GM18508 (cell line): ENCODE data around the gene STEAP2.
"Not testable (repeated sequence)": the region's sequence is repeated elsewhere in the genome, so short reads cannot be mapped to it uniquely, and the experiment has no call there.

ENCODE experiments used
- ATAC-seq: cut with Tn5 transposase; IDR thresholded peaks from one replicate; pipeline ENCODE4 v1.9.1; 2021; ENCODE audit warnings: moderate number of reproducible peaks; ENCODE audit not compliant: insufficient read depth, unreplicated experiment

STEAP2 gene

DNA sequence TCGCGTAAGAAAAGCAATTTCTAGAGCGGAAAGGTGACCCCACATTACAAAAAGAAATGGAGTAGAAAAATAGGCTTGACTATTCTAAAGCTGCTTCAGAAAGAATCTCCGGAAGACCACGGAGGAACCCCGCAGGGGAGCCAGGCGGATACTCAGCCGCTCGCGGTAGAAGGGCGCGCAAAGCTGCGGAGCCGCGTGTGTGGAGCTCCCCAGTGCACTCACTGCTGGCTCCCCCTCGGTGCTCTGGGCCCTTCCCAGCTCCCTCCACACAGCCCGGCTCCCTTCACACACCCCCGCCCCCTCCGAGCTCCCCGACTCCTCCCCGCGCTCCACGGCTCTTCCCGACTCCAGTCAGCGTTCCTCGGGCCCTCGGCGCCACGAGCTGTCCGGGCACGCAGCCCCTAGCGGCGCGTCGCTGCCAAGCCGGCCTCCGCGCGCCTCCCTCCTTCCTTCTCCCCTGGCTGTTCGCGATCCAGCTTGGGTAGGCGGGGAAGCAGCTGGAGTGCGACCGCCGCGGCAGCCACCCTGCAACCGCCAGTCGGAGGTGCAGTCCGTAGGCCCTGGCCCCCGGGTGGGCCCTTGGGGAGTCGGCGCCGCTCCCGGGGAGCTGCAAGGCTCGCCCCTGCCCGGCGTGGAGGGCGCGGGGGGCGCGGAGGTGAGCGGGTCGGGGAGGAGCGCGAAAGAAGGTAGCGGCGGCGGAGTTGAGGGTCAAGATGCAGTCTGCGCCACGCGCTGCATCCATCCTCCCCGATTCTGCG lies at the start of gene STEAP2:
Gene STEAP2, plus strand, starts transcription at position 350 of the 758 bp plus-strand sequence. CDS start 13,343 bp downstream, outside the sequence.
- ATAC-seq, result peak; percentile 45

DNA sequence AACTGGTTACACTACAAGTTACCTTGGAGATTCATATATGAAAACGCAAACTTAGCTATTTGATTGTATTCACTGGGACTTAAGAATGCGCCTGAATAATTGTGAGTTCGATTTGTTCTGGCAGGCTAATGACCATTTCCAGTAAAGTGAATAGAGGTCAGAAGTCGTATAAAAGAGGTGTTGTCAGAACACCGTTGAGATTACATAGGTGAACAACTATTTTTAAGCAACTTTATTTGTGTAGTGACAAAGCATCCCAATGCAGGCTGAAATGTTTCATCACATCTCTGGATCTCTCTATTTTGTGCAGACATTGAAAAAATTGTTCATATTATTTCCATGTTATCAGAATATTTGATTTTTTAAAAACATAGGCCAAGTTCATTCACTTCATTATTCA lies 48.0 kb upstream of the STEAP2 start:
- ATAC-seq, result no peak

DNA sequence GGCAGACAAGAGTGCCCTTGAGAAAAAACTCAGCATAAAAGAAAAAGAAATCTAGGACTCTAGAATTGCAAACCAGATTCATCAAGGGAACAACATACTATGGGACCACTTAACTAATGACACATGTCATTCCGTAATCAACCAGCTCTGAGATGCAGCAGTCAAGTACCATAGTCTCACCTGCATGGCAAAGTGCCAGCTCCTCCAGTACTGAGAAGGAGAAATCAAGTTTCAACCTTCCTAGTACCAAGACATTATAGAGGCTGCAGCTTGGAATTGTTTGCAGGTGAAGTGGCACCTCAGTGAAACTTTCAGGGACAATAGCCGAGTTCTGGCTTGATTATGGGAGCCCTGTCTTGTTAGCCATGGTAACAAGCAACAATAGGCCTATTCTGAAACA lies 45.8 kb upstream of the STEAP2 start:
- no peak for ATAC-seq

DNA sequence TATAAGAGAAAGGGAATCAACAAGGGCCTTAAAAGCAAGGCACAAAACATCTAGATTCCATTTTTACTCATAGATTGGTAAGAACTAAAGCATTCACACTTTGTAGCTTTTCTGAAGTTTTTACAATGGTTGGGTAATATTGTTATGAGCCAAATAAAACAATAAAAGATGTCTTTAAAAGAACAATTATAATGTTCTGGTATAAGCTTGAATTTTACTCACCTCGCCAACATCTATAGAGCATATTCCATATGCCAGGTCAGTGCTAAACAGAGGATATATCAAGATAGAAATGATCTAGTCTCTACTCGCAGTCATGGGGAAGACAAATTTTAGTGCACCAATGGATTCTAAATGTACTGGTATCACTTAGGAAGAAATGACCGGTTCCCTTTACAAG lies 45.4 kb upstream of the STEAP2 start:
- ATAC-seq, result no peak

DNA sequence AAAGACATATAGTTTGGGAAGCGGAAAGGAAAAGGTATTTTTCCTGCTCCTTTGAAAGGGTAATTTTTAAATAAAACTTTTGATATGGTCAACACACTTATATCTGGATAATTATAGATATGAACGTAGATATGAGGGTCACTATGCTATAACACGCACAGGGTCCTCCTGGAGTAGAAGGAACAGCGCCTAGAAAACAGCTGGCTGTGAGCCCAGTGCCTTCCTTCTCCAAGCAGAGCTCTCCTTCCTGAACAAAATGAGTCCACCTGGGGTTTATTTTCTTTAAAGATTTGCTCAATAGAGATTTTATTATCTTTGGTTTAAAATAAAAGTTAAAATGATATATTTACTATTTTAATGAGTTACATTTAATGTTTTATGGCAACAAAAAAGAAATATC lies 44.2 kb upstream of the STEAP2 start:
- ATAC-seq, result no peak

DNA sequence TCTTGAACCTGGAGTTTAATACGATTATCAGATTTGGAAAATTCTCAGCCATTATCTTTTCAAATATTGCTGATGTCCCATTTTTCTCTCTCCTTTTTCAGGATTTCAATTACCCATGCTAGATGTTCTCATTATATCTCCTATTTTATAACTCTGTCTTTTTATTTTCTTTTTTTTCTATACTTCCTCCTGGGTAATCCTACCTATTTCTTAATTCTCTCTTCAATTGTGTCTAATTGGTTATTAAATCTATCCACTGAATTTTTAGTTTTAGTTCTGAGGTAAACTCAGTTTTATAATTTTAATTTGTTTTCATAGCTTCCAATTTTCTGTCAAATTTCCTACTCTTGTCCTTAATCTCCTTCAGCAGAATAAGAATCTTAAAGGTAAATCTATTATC lies 41.6 kb upstream of the STEAP2 start:
- ATAC-seq, result no peak

DNA sequence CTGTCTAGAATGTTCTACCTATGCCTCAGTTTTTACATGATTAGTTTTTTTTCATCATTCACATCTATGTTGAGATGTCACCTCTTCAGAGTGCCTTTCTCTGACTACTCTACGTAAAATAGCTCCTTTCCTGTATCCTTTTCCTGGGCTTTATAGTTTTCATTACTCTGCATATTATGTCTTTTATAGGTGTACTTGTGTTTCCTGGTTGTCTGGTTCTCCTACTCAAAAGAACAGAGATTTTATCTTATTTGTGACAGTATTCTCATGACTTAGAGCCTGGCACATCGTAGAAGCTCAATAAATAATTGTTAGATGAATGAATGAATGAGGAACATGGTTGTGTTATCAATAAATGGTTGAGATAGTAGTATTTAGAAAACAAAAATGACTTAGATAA lies 39.4 kb upstream of the STEAP2 start:
- ATAC-seq, result no peak

DNA sequence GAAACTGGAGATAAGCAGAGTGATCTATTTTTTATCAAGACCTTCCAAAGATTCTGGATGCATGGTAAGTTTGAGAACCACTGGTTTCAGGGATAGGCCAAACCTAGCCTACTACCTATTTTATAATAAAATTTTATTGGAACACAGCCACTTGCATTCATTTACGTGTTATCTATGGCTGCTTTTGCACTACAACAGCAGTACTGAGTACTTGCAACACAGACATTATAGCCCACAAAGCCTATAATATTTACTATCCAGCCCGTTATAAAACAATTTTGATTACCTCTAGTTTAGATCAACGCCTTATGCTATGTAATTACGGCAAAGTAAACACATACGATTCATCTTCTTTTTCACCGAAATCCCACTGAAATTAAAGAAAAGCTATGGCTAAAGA lies 38.9 kb upstream of the STEAP2 start:
- no peak for ATAC-seq

DNA sequence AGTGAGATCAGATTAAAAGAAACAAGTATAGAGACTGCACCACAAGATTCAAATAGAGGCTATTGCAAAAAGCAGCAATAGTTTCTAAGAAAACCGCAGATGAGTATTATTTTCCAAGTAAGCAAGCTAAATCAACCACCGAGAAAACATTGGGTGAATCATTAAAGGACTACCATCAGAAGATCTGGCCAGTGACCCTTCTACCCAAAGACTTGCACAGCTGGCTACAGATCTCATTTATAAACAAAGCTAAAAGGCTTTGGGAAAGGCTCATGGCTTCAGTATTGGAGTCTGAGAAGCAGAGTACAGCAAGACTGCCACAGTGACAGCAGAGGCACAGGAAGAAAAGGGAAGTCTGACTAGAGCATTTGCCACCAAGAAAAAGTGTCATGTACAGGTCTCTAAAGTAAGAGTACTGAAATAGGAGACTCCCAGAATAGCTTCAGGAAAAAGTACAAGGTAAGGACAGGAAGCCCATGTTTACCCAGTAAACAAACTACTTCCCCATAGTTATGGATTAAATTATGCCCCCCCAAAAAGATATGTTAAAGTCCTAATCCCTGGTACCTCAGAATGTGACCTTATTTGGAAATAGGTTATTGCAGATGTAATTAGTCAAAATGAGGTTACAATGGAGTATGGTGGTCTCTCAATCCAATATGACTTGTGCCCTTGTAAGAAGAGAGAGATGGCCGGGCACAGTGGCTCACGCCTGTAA lies 38.3 kb upstream of the STEAP2 start:
- ATAC-seq, result peak; percentile 92

DNA sequence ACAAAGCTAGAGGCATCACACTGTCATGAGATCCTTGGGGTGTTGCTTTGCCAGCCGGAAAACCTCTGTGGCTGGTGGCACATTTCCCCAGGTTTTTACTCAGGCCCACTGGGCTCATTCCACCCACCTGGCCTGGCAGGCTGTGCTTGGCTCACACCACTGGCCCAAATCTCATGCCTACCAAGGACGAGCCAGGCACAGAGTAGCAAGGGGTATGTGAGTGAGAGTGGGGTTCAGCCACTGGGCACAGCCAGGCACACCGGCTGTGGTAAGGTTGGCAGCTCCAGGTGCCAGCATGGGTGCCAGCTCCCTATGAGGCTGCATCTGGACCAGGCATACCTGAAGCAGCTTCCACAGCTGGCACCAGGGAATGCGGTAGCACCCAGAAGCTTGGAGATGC lies 35.9 kb upstream of the STEAP2 start:
- no peak for ATAC-seq

DNA sequence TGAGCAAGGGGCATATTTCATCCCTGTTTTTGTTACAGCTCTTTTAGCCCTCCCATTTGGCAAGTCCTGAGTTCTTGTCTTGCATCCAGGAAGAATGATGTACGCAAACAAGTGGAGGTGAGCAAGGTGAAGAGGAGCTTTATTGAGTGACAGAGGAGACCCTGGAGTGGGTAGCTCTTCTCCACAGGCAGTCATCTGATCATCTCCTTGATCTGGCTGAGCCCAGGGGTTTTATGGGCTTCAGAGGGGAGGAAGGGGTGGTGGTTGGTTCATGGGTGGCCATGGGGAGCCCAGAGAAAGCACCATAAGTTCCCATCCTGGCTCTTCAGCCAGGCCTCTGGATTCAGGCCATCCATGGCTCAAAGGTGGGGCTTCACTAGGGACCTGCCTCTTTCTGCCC lies 35.3 kb upstream of the STEAP2 start:
- no peak for ATAC-seq

DNA sequence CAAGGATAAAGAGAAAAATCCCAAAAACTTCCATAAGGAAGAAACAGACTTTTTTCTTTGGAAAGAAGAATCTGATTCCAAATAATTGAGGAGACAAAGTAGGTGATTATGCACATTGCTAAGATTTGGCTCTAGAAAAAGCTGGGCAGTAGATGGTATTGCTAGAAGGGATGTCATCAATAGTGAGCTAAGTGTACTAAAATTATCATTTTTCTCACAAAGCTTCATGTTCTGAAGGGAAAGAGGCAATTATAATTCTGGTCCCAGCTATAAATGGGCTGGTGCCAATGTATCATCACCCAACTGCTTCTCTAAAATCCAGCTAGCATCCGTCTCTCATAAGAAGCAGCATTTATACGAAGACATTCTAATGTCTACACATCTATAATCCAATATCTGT lies 33.4 kb upstream of the STEAP2 start:
- no peak for ATAC-seq

DNA sequence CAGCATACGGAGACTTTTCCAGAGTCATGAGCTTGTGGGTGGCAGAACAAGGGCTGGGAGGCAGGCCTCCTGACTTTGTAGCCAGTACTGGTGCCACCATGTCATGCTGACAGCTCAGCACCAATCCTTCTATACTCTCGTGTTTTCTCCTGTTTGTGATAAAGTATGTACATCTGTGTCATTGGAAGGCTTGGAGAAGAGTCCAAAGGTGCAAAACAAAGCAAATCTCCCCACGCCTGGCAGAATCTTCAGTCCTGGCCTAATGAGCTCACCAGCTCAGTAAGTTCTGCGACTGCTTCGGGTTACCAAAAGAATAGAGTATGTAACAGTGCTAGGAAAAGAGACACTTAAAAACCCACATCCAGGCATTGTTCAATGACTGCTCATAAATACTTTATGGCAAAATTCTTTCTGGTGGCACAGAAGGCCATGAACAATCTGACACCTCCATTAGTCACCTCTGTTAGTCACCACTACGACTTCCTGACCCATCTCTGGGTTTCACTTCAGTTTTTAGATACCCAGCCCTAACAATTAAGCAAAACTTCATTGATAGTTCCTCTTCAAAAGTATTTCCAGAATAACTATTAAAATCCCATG lies 32.8 kb upstream of the STEAP2 start:
- peak; percentile 93 for ATAC-seq

DNA sequence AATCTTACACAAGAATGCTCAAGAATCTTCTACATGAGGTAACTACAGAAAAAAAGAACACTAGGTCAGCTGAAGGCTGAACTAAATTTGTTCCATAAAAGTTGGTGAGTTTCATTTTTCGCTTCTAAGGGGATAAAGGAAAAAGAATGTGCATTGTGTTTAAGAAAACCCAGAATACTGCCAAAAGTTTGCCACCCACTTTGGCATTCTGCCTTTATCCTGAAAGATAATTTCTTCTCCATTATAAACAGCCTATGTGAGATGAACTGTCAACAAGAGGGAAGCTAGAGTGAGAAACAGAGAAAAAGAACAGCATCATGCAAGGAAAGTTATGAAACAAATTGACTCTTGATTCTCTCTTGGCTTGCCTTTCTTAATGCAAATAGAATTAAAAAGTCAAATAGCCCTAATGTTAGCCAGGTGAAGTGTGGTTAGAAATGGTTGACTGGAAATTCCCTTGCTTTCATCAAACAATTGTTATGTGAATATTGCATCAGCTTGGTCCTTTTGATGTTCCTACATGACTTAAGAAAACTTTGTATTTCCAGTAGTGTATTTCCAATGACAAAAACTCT lies 31.4 kb upstream of the STEAP2 start:
- no peak for ATAC-seq

DNA sequence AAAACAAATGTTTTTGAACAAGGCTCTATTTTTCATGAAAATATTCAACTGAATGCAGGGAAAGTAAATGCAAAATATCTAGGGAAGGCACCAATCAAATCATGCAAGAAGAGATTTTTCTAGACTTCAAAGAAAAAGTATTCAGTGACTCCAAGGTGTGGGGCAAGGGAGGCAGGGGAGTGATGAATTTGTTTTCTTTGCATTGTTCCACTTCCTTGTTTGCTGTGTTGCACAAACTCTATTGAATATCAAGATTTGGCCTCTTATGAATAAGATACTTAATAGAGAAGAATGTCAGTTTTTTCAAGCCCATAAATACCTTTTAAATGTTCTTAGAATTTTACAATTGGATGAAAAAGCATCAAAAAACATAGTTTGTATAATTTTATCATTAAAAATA lies 30.9 kb upstream of the STEAP2 start:
- ATAC-seq, result no peak

DNA sequence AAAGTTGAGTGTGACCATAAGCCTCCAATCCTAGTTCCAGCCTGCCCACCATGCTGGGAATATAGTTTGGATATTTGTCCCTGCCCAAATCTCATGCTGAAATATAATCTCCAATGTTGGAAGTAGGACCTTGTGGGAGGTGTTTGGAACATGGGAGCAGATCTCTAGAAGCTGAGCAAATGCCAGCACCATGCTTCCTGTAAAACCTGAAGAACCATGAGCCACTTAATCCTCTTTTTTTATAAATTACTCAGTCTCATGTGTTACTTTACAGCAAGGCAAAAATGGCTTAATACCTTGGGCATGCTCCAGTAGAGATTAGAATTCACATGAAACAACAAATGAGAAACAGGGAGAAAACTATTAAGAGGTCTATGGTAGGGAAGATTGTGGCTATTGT lies 30.1 kb upstream of the STEAP2 start:
- no peak for ATAC-seq

DNA sequence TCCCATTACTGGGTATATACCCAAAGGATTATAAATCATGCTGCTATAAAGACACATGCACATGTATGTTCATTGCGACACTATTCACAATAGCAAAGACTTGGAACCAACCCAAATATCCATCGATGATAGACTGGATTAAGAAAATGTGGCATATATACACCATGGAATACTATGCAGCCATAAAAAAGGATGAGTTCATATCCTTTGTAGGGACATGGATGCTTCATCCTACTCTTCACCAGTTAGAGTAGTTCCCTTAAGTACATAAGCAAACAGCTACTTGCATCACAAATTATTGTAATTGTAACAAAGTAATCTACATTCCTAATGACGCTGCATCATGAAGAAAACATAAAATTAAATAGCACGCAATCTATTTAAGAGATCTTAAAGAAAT lies 25.2 kb upstream of the STEAP2 start:
- not testable (repeated sequence) for ATAC-seq

DNA sequence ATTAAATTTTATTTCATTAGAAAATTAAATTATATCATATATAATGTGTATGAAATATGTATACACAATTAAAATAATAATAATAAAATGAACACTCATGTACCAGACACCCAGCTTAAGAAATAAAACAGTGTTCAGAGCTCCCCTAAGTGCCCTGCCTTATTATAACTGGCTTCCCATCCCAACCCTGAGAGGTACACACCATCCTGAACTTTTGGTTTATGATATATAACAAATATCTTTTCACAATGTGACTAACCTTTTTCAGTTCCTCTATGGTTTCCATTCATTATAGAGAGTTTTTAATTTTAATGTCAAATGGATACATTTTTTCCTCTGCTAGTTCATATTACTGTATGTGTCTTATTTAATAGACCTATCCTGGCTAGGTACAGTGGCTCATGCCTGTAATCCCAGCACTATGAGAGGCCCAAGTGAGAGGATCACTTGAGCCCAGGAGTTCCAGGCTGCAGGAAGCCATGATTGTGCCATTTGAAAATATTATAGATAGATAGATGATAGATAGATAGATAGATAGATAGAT lies 24.0 kb upstream of the STEAP2 start:
- no peak for ATAC-seq

DNA sequence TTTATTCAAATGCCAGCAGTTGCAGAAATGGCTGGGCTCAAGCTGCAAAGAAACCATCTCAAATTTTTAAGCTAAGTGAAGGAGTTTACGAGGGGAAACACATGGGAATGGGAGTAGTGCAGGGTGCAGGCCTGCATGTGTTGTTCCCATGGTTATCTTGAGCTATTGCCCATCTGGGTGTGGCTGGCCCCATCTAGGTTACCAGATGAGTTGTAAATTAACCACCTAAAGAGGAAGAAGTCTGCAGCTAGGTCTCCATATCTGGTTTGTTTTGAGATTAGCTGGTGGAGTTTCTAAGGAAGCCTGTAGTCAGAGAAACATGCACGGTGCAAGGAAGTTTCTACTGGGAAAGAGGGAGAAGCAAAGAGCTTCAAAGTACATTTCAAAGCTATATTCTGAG lies 23.3 kb upstream of the STEAP2 start:
- ATAC-seq, result peak; percentile 93

DNA sequence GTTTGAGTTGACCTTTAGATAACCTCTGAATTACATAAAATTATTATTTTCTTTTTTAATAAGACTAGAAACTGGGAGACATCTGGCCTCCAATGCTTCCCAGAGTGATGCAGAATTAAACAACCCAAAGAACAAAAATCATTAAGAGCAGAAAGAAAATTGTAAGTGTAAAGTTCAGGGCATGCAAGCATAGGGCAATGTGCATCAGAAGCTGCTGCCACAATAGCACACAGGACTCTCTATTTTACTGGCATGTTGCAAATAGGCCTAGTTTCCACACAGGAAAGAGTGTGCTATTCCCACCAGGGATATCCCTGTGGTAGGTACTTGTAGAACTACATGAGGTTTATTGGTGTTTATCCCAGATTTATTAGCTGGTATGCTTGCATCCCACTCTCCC lies 20.5 kb upstream of the STEAP2 start:
- ATAC-seq, result no peak

DNA sequence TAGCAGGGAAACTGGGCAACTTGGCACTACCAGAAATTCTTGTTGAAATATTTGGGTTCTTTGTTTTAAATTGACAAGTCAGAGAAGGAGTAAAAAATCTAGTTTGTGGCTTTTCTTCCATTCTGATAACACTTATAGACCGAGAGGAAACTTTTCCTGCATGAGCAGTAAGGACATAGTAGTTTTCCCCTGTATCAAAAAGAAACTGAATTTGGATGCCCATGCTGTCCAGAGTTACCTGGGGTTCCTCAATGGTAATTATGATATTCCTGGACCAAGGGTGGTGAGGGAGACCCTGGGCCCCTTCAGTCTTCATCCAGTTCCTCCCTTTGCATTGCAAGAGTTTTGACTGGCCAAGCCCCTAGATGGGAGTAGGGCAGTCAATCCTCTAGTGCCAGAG lies 19.9 kb upstream of the STEAP2 start:
- ATAC-seq, result no peak
